Ishikawa (cell line): ENCODE measurements around the gene CAMTA1.

ENCODE experiments used
- CEBPB ChIP-seq: IDR thresholded peaks from 2 replicates; pipeline ENCODE4 v1.6.1; 2012
- CREB1 ChIP-seq: IDR thresholded peaks from 2 replicates; pipeline ENCODE4 v1.6.1; 2012; ENCODE audit warnings: low read depth
- EGR1 ChIP-seq: IDR thresholded peaks from 2 replicates; pipeline ENCODE4 v1.6.1; 2012
- EP300 ChIP-seq: IDR thresholded peaks from 2 replicates; pipeline ENCODE4 v1.6.1; 2012; ENCODE audit warnings: borderline replicate concordance
- FOXM1 ChIP-seq: IDR thresholded peaks from 2 replicates; pipeline ENCODE4 v1.6.1; 2012; ENCODE audit warnings: low read depth, borderline replicate concordance
- NFIC ChIP-seq: IDR thresholded peaks from 2 replicates; pipeline ENCODE4 v1.6.1; 2012
- RAD21 ChIP-seq: IDR thresholded peaks from 2 replicates; pipeline ENCODE4 v1.6.1; 2012; ENCODE audit warnings: low read depth
- TAF1 ChIP-seq: IDR thresholded peaks from 2 replicates; pipeline ENCODE4 v1.6.1; 2012; ENCODE audit warnings: low read depth, mild to moderate bottlenecking
- TCF12 ChIP-seq: IDR thresholded peaks from 2 replicates; pipeline ENCODE4 v1.6.1; 2012; ENCODE audit warnings: low read depth
- TEAD4 ChIP-seq: IDR thresholded peaks from 2 replicates; pipeline ENCODE4 v1.6.1; 2012
- YY1 ChIP-seq: IDR thresholded peaks from 2 replicates; pipeline ENCODE4 v1.6.1; 2012; ENCODE audit warnings: low read depth
- ZBTB7A ChIP-seq: IDR thresholded peaks from 2 replicates; pipeline ENCODE4 v1.6.1; 2012; ENCODE audit warnings: low read depth
- TF ChIP-seq, protein P1 (sequence below): IDR thresholded peaks from 2 replicates; pipeline ENCODE4 v1.6.1; 2012; ENCODE audit warnings: low read depth, mild to moderate bottlenecking
- TF ChIP-seq, protein P2 (sequence below): IDR thresholded peaks from 2 replicates; pipeline ENCODE4 v1.6.1; 2012
- TF ChIP-seq, protein P3 (sequence below): IDR thresholded peaks from 2 replicates; pipeline ENCODE4 v1.6.1; 2012

The CAMTA1 gene

DNA sequence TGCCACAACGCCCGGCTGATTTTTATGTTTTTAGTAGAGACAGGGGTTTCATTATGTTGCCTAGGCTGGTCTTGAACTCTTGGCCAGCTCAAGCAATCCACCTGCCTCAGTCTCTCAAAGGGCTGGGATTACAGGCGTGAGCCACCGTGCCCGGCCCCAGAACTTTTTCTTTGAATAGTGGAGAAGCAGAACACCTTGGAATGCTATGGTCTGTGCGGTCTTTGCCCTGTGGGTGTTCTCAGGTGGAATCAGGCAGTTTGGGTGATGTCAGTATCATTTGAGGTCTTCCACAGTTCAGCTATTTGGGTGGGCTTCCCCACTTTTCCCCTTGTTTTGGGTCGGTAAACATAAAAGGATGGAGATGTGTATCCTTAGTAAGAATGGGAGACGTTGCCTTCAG lies 17.6 kb downstream of the CAMTA1 start:
- TF ChIP-seq EGR1 (no peak), NFIC (no peak), ZBTB7A (no peak), TAF1 (no peak), CEBPB (no peak), FOXM1 (no peak), YY1 (no peak), RAD21 (no peak), TEAD4 (no peak)
- TF ChIP-seq, protein P1, sequence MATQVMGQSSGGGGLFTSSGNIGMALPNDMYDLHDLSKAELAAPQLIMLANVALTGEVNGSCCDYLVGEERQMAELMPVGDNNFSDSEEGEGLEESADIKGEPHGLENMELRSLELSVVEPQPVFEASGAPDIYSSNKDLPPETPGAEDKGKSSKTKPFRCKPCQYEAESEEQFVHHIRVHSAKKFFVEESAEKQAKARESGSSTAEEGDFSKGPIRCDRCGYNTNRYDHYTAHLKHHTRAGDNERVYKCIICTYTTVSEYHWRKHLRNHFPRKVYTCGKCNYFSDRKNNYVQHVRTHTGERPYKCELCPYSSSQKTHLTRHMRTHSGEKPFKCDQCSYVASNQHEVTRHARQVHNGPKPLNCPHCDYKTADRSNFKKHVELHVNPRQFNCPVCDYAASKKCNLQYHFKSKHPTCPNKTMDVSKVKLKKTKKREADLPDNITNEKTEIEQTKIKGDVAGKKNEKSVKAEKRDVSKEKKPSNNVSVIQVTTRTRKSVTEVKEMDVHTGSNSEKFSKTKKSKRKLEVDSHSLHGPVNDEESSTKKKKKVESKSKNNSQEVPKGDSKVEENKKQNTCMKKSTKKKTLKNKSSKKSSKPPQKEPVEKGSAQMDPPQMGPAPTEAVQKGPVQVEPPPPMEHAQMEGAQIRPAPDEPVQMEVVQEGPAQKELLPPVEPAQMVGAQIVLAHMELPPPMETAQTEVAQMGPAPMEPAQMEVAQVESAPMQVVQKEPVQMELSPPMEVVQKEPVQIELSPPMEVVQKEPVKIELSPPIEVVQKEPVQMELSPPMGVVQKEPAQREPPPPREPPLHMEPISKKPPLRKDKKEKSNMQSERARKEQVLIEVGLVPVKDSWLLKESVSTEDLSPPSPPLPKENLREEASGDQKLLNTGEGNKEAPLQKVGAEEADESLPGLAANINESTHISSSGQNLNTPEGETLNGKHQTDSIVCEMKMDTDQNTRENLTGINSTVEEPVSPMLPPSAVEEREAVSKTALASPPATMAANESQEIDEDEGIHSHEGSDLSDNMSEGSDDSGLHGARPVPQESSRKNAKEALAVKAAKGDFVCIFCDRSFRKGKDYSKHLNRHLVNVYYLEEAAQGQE, result no peak
- TF ChIP-seq, protein P2, sequence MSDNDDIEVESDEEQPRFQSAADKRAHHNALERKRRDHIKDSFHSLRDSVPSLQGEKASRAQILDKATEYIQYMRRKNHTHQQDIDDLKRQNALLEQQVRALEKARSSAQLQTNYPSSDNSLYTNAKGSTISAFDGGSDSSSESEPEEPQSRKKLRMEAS, result no peak

DNA sequence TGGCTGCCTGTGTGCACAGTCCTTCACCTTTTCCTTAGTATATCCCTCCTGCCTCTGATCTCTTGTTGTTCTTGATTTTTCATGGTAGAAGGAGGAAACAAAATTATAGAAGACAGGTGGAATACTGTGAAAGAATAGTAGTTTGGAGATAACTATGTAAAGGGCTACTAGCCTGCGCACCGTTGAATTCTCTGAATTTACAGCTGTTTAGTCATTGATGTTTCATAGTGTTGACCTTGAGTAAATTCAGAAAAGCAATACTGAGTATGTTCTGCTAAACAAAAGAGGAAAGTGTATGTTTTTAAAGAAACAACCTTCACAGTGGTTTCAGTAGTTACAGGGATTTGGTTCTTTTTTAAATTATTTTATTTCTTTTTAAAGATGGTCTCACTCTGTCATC lies 18.1 kb downstream of the CAMTA1 start:
- TF ChIP-seq TCF12 (no peak), EGR1 (no peak), RAD21 (no peak), YY1 (no peak)

DNA sequence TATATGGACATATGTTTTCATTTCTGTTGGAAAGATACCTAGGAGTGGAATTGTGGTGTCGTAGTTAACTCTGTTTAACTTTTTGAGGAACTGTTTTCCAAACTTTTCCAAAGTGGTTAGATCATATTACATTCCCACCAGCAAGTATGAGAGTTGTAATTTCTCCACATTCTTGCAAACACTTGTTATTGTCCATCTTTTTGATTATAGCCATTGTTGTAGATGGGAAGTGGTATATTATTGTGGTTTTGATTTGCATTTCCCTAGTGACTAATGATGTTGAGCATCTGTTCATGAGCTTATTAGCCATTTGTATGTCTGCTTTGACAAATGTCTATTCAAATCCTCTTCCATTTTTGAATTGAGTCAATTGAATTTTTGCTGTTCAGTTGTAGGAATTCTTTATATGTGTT lies 19.8 kb downstream of the CAMTA1 start:
- TF ChIP-seq NFIC, result no peak
- no peak for TF ChIP-seq CREB1
- TF ChIP-seq TCF12, result no peak
- TF ChIP-seq, protein P1, result no peak
- TF ChIP-seq, protein P2, result no peak
- TF ChIP-seq, protein P3, sequence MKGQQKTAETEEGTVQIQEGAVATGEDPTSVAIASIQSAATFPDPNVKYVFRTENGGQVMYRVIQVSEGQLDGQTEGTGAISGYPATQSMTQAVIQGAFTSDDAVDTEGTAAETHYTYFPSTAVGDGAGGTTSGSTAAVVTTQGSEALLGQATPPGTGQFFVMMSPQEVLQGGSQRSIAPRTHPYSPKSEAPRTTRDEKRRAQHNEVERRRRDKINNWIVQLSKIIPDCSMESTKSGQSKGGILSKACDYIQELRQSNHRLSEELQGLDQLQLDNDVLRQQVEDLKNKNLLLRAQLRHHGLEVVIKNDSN, result no peak
- no peak for TF ChIP-seq RAD21

DNA sequence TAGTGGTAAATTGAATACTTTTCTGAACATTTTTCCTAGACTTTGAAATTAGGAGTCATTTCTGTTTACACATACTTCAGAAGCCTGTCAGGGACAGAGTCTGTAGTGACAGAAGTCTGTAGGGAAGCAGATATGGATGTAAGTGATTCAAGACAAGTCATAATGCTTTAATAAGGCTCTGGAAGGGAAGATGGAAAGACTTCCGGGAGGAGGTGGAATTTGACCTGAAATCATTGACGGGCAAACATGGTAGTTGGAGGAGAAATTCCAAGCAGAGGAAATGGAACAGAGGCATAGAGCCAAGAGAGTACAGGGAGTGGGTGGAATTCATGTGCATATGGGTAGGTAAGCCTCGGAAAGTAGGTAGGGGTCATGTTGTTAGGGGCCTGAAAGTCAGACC lies 22.5 kb downstream of the CAMTA1 start:
- TF ChIP-seq RAD21, result no peak
- TF ChIP-seq FOXM1, result no peak
- no peak for TF ChIP-seq ZBTB7A
- no peak for TF ChIP-seq YY1
- TF ChIP-seq, protein P2, result no peak
- TF ChIP-seq TAF1, result no peak
- TF ChIP-seq EGR1, result no peak
- TF ChIP-seq NFIC, result no peak
- no peak for TF ChIP-seq TEAD4
- no peak for TF ChIP-seq EP300
- TF ChIP-seq, protein P1, result no peak
- no peak for TF ChIP-seq CREB1
- no peak for TF ChIP-seq CEBPB
- TF ChIP-seq TCF12, result no peak
- TF ChIP-seq, protein P3, result no peak

DNA sequence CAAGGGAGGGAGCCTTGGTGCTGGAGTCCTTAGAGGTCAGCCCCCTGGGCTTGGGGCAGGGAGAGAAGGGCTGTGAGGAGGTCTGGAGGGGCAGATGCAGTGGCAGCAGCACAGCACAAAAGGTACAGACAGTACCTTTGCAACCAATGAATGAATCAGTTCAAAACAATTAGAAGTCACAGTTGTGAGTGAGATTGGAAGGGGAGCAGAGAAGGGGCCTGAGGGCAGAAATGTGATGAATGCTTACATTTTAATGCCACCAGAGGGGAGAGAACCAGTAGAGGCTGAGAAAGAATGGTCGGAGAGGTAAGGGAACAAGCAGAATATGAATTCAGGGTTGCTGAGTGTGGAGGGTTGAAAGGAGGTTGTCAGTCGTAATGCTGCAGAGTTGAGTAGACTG lies 24.2 kb downstream of the CAMTA1 start:
- TF ChIP-seq YY1, result no peak
- TF ChIP-seq CEBPB, result no peak
- TF ChIP-seq TAF1, result no peak
- TF ChIP-seq CREB1, result no peak
- TF ChIP-seq, protein P1, result no peak
- no peak for TF ChIP-seq TEAD4
- no peak for TF ChIP-seq NFIC
- TF ChIP-seq RAD21, result no peak
- TF ChIP-seq EP300, result no peak
- TF ChIP-seq, protein P2, result no peak
- TF ChIP-seq FOXM1, result no peak
- TF ChIP-seq, protein P3, result no peak
- TF ChIP-seq TCF12, result no peak
- no peak for TF ChIP-seq ZBTB7A
- no peak for TF ChIP-seq EGR1
